GM23338 (cell line): ENCODE measurements around the gene TAF7. TPM values are rescaled to one million over a fixed set of nuclear protein-coding genes. Genes with fewer than 3 reads are reported as not detected.
"Not testable (repeated sequence)": the region's sequence is repeated elsewhere in the genome, so short reads cannot be mapped to it uniquely, and the experiment has no call there.

ENCODE experiments used
- ATAC-seq: fragments of 200-7000 bp; cut with Tn5 transposase; 3 replicates; pipeline ENCODE4 v1.9.1; 2020
- DNase-seq: peaks from one replicate; pipeline ENCODE4 v3.0.0-alpha.2; 2015; ENCODE audit warnings: low spot score
- H2AFZ ChIP-seq: fragments of 200-600 bp; sonication (generic); 2 replicates; pipeline ENCODE4 v1.8.0; 2016; ENCODE audit warnings: antibody characterized with exemption, mild to moderate bottlenecking, moderate library complexity
- H3F3A ChIP-seq: fragments of 200-600 bp; sonication (generic); replicated peaks from 2 replicates; pipeline ENCODE4 v1.8.0; 2017; ENCODE audit warnings: antibody characterized with exemption, mixed run types, low read depth
- H3K27ac ChIP-seq: fragments of 200-600 bp; sonication (generic); 2 replicates; pipeline ENCODE4 v1.6.1; 2016; ENCODE audit warnings: low read depth
- H3K27me3 ChIP-seq: fragments of 200-600 bp; sonication (generic); 2 replicates; pipeline ENCODE4 v1.8.0; 2016; ENCODE audit warnings: mild to moderate bottlenecking, mixed run types, moderate library complexity; ENCODE audit not compliant: insufficient read depth
- H3K36me3 ChIP-seq: fragments of 200-600 bp; sonication (generic); 2 replicates; pipeline ENCODE4 v1.8.0; 2016; ENCODE audit warnings: mild to moderate bottlenecking; ENCODE audit not compliant: insufficient read depth
- H3K4me1 ChIP-seq: fragments of 200-600 bp; sonication (generic); 2 replicates; pipeline ENCODE4 v1.8.0; 2016; ENCODE audit warnings: mild to moderate bottlenecking, moderate library complexity; ENCODE audit not compliant: insufficient read depth
- H3K4me2 ChIP-seq: fragments of 200-600 bp; sonication (generic); 2 replicates; pipeline ENCODE4 v1.7.1; 2017; ENCODE audit warnings: mixed run types
- H3K4me3 ChIP-seq: fragments of 200-600 bp; sonication (generic); 2 replicates; pipeline ENCODE4 v1.6.1; 2016; ENCODE audit warnings: mixed run types
- H3K79me2 ChIP-seq: fragments of 200-600 bp; sonication (generic); replicated peaks from 2 replicates; pipeline ENCODE4 v1.8.0; 2017; ENCODE audit warnings: mild to moderate bottlenecking; ENCODE audit not compliant: insufficient read depth
- H3K9me2 ChIP-seq: fragments of 200-600 bp; sonication (generic); 2 replicates; pipeline ENCODE4 v1.8.0; 2017; ENCODE audit not compliant: insufficient read depth
- H4K20me1 ChIP-seq: fragments of 200-600 bp; sonication (generic); replicated peaks from 2 replicates; pipeline ENCODE4 v1.8.0; 2017; ENCODE audit warnings: mild to moderate bottlenecking; ENCODE audit not compliant: insufficient read depth
- H3K27ac Mint-ChIP-seq: 2 replicates; pipeline ENCODE4 v1.8.0; 2020; ENCODE audit warnings: inconsistent platforms, mild to moderate bottlenecking, moderate library complexity, mixed read lengths
- H3K27me3 Mint-ChIP-seq: 3 replicates; pipeline ENCODE4 v1.8.0; 2022; ENCODE audit warnings: low read depth, mild to moderate bottlenecking, moderate library complexity, mixed read lengths, inconsistent platforms; ENCODE audit not compliant: insufficient read depth, poor library complexity
- H3K36me3 Mint-ChIP-seq: 3 replicates; pipeline ENCODE4 v1.8.0; 2021; ENCODE audit warnings: low read depth, mild to moderate bottlenecking, inconsistent platforms, moderate library complexity, mixed read lengths
- H3K4me1 Mint-ChIP-seq: 3 replicates; pipeline ENCODE4 v1.8.0; 2020; ENCODE audit warnings: mild to moderate bottlenecking, inconsistent platforms, mixed read lengths
- H3K4me3 Mint-ChIP-seq: 3 replicates; pipeline ENCODE4 v1.8.0; 2021; ENCODE audit warnings: moderate library complexity, mild to moderate bottlenecking, inconsistent platforms, mixed read lengths
- H3K9me3 Mint-ChIP-seq: 3 replicates; pipeline ENCODE4 v1.8.0; 2020; ENCODE audit warnings: moderate library complexity, mild to moderate bottlenecking, inconsistent platforms, mixed read lengths
- CTCF ChIP-seq, 2 experiments: fragments of 200-600 bp in 1 of 2; sonication (generic) in 1 of 2; conservative IDR thresholded peaks; 2 replicates each; pipeline versions ENCODE4 v1.5.1 to v1.6.1; 2016 to 2017; ENCODE audit warnings: antibody characterized with exemption in 2 of 2, low read depth in 2 of 2, mild to moderate bottlenecking in 2 of 2, moderate library complexity in 1 of 2
- ETS1 ChIP-seq: IDR thresholded peaks from 2 replicates; pipeline ENCODE4 v1.6.1; 2016; ENCODE audit warnings: antibody characterized with exemption
- EZH2 ChIP-seq: fragments of 200-600 bp; sonication (generic); IDR thresholded peaks from one replicate; pipeline ENCODE4 v1.8.0; 2017; ENCODE audit warnings: antibody characterized with exemption, mild to moderate bottlenecking, low read depth; ENCODE audit not compliant: unreplicated experiment
- EZH2phosphoT487 ChIP-seq: fragments of 200-600 bp; sonication (generic); IDR thresholded peaks from one replicate; pipeline ENCODE4 v1.8.1; 2018; ENCODE audit warnings: antibody characterized with exemption; ENCODE audit not compliant: unreplicated experiment
- JUNB ChIP-seq: IDR thresholded peaks from one replicate; pipeline ENCODE4 v1.6.1; 2016; ENCODE audit warnings: antibody characterized with exemption; ENCODE audit not compliant: unreplicated experiment
- NANOG ChIP-seq: IDR thresholded peaks from 2 replicates; pipeline ENCODE4 v1.6.1; 2016; ENCODE audit warnings: antibody characterized with exemption, borderline replicate concordance
- POLR2AphosphoS5 ChIP-seq: IDR thresholded peaks from 2 replicates; pipeline ENCODE4 v1.6.1; 2016; ENCODE audit warnings: antibody characterized with exemption, low read depth
- REST ChIP-seq: IDR thresholded peaks from one replicate; pipeline ENCODE4 v1.6.1; 2018; ENCODE audit warnings: antibody characterized with exemption; ENCODE audit not compliant: unreplicated experiment
- STAT1 ChIP-seq: IDR thresholded peaks from one replicate; pipeline ENCODE4 v1.6.1; 2016; ENCODE audit warnings: antibody characterized with exemption; ENCODE audit not compliant: unreplicated experiment
- ZNF114 ChIP-seq: fragments of 250-450 bp; sonication (Bioruptor Pico); IDR thresholded peaks from 2 replicates; pipeline ENCODE4 v1.5.0; 2020; ENCODE audit warnings: mild to moderate bottlenecking, moderate library complexity
- ZNF331 ChIP-seq: fragments of 250-450 bp; sonication (Bioruptor Pico); IDR thresholded peaks from 2 replicates; pipeline ENCODE4 v1.5.0; 2020; ENCODE audit warnings: low read depth, mild to moderate bottlenecking, moderate library complexity
- polyA plus RNA-seq: library from polyadenylated mRNA; unstranded; fragments of >200 nt; fragmentation: Nextera tagmentation; extraction: Ambion mirVana; gene quantifications from 2 replicates; pipeline ENCODE4 v1.2.1, GENCODE V29; 2016
- total RNA-seq: library from RNA; depleted of rRNA; stranded (reverse); fragments of >200 nt; shearing (Covaris generic); gene quantifications from 2 replicates; pipeline ENCODE4 v1.2.3, GENCODE V29; 2014

TAF7 gene
- total and polyA plus RNA-seq, 2 experiments from 2014 or later, result 92.0 to 217 TPM

- TF ChIP-seq NANOG (no peak), REST (no peak), ZNF114 (CRISPR knock-in tag) (no peak), POLR2AphosphoS5 (no peak), EZH2 (no peak), STAT1 (no peak)
These were observed 1.4 kb downstream of the TAF7 start (continued) for GRCh38 chr5:141319202-141319601.

- peaks cover 13% of the 10 kb centered on the region for H3K36me3 ChIP-seq
- not testable (repeated sequence) for H3K4me3 Mint-ChIP-seq, DNase-seq, H3K9me2 ChIP-seq, H2AFZ ChIP-seq, H3K27ac ChIP-seq, H3K4me3 ChIP-seq, H3K4me2 ChIP-seq, H3K27me3 ChIP-seq, H3F3A ChIP-seq, ATAC-seq, H3K27ac Mint-ChIP-seq
- peaks cover 14% of the 10 kb centered on the region; the same call in 1 of the 2 replicates for H3K4me1 ChIP-seq
- peaks cover 10% of the 10 kb centered on the region for H3K4me1 Mint-ChIP-seq
- peaks cover 63% of the 10 kb centered on the region for H3K36me3 Mint-ChIP-seq
- peaks cover 47% of the 10 kb centered on the region for H3K79me2 ChIP-seq
- peaks cover 15% of the 10 kb centered on the region for H3K27me3 Mint-ChIP-seq
- peaks cover 24% of the 10 kb centered on the region for H4K20me1 ChIP-seq
- peaks cover 53% of the 10 kb centered on the region for H3K9me3 Mint-ChIP-seq
These were observed 3.6 kb downstream of the TAF7 start for GRCh38 chr5:141316963-141317362.

- peaks cover 30% of the 10 kb centered on the region for H3K79me2 ChIP-seq
- Mint-ChIP-seq H3K27ac (no peak overlapping the region), H3K36me3 (peaks cover 48% of the 10 kb centered on the region), H3K4me1 (peaks cover 5% of the 10 kb centered on the region; the same call in 2 of the 3 replicates), H3K4me3 (no peak overlapping the region), H3K27me3 (peaks cover 5% of the 10 kb centered on the region), H3K9me3 (peaks cover 33% of the 10 kb centered on the region)
- DNase-seq, result no peak
- ATAC-seq, result no peak
- H3K9me2 ChIP-seq, result no peaks in the 10 kb centered on the region
- H3K4me2 ChIP-seq, result no peak overlapping the region
- peaks cover 5% of the 10 kb centered on the region for H3K36me3 ChIP-seq
- H3K27ac ChIP-seq, result no peak overlapping the region
- peaks cover 14% of the 10 kb centered on the region for H4K20me1 ChIP-seq
- no peaks in the 10 kb centered on the region for H3F3A ChIP-seq
- H3K4me3 ChIP-seq, result no peak overlapping the region
- no peaks in the 10 kb centered on the region for H3K27me3 ChIP-seq
- no peak overlapping the region for H2AFZ ChIP-seq
- peaks cover 7% of the 10 kb centered on the region; the same call in 1 of the 2 replicates for H3K4me1 ChIP-seq
- no peak for TF ChIP-seq POLR2AphosphoS5
- no peak for TF ChIP-seq JUNB
- no peak for TF ChIP-seq EZH2
- no peak for TF ChIP-seq ETS1
- TF ChIP-seq EZH2phosphoT487, result no peak
- TF ChIP-seq ZNF331, result no peak
- TF ChIP-seq ZNF114 (CRISPR knock-in tag), result no peak
- no peak for TF ChIP-seq CTCF (conservative IDR thresholded peaks at IDR 0.05; ENCODE audit: low read depth in 2 of 2)
- TF ChIP-seq STAT1, result no peak
- no peak for TF ChIP-seq REST
- no peak for TF ChIP-seq NANOG
These were observed 6.9 kb downstream of the TAF7 start for GRCh38 chr5:141313711-141314110.
